Measurements from ENCODE around the gene SIL1. TPM values are rescaled to one million over a fixed set of nuclear protein-coding genes. Genes with fewer than 3 reads are reported as not detected.

The SIL1 gene
- total RNA-seq, 1 donor from 2014 or later = 16.0 TPM

- Mint-ChIP-seq H3K27me3 (ENCODE audit: low read depth) (peaks cover 29% of the 10 kb centered on the region), H3K9me3 (no peaks in the 10 kb centered on the region), H3K4me3 (no peak overlapping the region), H3K4me1 (peaks cover 55% of the 10 kb centered on the region), H3K36me3 (ENCODE audit: low read depth) (no peaks in the 10 kb centered on the region), H3K27ac (ENCODE audit: unreplicated experiment) (no peak overlapping the region)
- DNase-seq (ENCODE audit: low read depth, low spot score) = no peak
- TF ChIP-seq, protein P1, sequence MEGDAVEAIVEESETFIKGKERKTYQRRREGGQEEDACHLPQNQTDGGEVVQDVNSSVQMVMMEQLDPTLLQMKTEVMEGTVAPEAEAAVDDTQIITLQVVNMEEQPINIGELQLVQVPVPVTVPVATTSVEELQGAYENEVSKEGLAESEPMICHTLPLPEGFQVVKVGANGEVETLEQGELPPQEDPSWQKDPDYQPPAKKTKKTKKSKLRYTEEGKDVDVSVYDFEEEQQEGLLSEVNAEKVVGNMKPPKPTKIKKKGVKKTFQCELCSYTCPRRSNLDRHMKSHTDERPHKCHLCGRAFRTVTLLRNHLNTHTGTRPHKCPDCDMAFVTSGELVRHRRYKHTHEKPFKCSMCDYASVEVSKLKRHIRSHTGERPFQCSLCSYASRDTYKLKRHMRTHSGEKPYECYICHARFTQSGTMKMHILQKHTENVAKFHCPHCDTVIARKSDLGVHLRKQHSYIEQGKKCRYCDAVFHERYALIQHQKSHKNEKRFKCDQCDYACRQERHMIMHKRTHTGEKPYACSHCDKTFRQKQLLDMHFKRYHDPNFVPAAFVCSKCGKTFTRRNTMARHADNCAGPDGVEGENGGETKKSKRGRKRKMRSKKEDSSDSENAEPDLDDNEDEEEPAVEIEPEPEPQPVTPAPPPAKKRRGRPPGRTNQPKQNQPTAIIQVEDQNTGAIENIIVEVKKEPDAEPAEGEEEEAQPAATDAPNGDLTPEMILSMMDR (conservative IDR thresholded peaks at IDR 0.05) = no peak
These were observed 236.4 kb downstream of the SIL1 start for GRCh38 chr5:138961729-138962128.

GRCh38 chr5:138961221-138961620 is 236.9 kb downstream of the SIL1 start:
- H3K27ac Mint-ChIP-seq (ENCODE audit: unreplicated experiment) = no peak overlapping the region
- H3K4me1 Mint-ChIP-seq = peaks cover 55% of the 10 kb centered on the region
- H3K9me3 Mint-ChIP-seq = no peaks in the 10 kb centered on the region
- peak overlapping the region; percentile 2 for H3K4me3 Mint-ChIP-seq
- H3K36me3 Mint-ChIP-seq (ENCODE audit: low read depth) = no peaks in the 10 kb centered on the region
- TF ChIP-seq, protein P1 (conservative IDR thresholded peaks at IDR 0.05) = no peak
- H3K27me3 Mint-ChIP-seq (ENCODE audit: low read depth) = peaks cover 29% of the 10 kb centered on the region
- no peak for DNase-seq (ENCODE audit: low read depth, low spot score)

DNA sequence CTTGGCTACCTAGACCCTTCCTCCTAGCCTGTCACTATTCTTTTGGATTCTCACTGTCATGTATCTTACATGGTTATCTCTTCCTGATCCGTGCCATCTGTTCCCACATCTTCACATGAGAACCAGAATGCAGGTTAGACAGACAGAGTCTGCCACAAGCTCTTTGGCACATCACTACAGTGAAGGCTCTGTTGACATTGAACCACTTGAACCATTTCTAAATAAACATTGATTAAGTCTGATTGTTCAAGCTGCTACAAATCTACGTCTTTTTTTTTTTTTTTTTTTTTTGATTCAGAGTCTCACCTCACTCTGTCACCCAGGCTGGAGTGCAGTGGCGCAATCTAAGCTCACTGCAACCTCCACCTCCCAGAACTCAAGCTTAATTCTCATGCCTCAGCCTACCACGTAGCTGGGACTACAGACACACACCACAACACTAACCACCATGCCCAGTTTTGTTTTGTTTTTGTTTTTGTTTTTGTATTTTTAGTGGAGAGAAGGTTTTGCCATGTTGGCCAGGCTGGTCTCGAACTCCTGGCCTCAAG is 237.9 kb downstream of the SIL1 start:
- peaks cover 55% of the 10 kb centered on the region for H3K4me1 Mint-ChIP-seq
- H3K9me3 Mint-ChIP-seq = no peaks in the 10 kb centered on the region
- TF ChIP-seq, protein P1 (conservative IDR thresholded peaks at IDR 0.05) = no peak
- DNase-seq (ENCODE audit: low read depth, low spot score) = no peak
- H3K27ac Mint-ChIP-seq (ENCODE audit: unreplicated experiment) = no peak overlapping the region
- no peaks in the 10 kb centered on the region for H3K36me3 Mint-ChIP-seq (ENCODE audit: low read depth)
- peaks cover 30% of the 10 kb centered on the region for H3K27me3 Mint-ChIP-seq (ENCODE audit: low read depth)
- H3K4me3 Mint-ChIP-seq = no peak overlapping the region

- peaks cover 54% of the 10 kb centered on the region for H3K4me1 Mint-ChIP-seq
These were observed 241.4 kb downstream of the SIL1 start for GRCh38 chr5:138956801-138957200.

DNA sequence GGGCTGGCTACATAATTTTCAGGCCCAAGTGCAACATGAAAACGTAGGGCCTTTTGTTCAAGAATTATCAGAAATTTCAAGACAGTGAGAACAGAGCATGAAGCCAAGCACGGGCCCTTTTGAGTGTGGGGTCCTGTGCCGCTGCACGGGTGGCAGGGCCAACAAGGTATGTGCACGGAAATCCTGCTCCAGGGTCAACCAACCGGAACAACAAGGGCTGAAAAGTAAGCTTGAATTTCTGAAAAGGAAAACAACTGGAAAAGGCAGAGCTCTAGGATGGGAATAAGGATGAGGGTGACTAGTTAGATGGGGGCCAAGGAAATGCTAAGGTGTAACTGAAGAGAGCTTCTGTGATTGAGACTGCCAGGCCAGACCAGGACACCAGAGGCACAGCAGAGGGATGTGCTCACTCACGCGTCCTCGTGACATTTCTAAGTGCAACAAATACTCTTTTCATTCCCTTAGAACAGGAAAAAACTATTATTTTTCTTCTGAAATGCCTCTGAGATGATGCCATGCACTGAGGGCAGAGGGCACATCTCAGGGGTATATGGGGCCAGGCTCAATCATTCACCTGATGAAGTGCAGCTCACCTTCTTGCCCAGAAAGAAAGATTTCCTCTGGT is 242.4 kb downstream of the SIL1 start:
- peaks cover 44% of the 10 kb centered on the region for H3K4me1 Mint-ChIP-seq

More at GRCh38 chr5:138956801-138957200, 241.4 kb downstream of the SIL1 start:
- no peak overlapping the region for H3K27ac Mint-ChIP-seq (ENCODE audit: unreplicated experiment)
- H3K4me3 Mint-ChIP-seq = no peak overlapping the region
- peaks cover 28% of the 10 kb centered on the region for H3K27me3 Mint-ChIP-seq (ENCODE audit: low read depth)
- no peaks in the 10 kb centered on the region for H3K9me3 Mint-ChIP-seq
- H3K36me3 Mint-ChIP-seq (ENCODE audit: low read depth) = no peaks in the 10 kb centered on the region
- TF ChIP-seq, protein P1 (conservative IDR thresholded peaks at IDR 0.05) = no peak
- no peak for DNase-seq (ENCODE audit: low read depth, low spot score)

More for the DNA sequence above, 242.4 kb downstream of the SIL1 start:
- Mint-ChIP-seq H3K27ac (ENCODE audit: unreplicated experiment) (no peak overlapping the region), H3K4me3 (no peak overlapping the region), H3K36me3 (ENCODE audit: low read depth) (no peaks in the 10 kb centered on the region), H3K9me3 (no peaks in the 10 kb centered on the region), H3K27me3 (ENCODE audit: low read depth) (peaks cover 20% of the 10 kb centered on the region)
- TF ChIP-seq, protein P1 (conservative IDR thresholded peaks at IDR 0.05) = no peak
- no peak for DNase-seq (ENCODE audit: low read depth, low spot score)

All from neural crest cell (in vitro differentiated cells).